HEK293 (cell line): ENCODE data around the gene CHKA.
A peak's percentile ranks its signal among the peaks of the same experiment; 100 is the strongest.

Experiments
- CTCF ChIA-PET: fragments of 350-600 bp; formaldehyde crosslinking; extraction: SDS; loops from one replicate; lab custom pipeline; 2021; ENCODE audit warnings: antibody characterized with exemption; lab: Yijun Ruan, JAX
- POLR2A ChIA-PET: fragments of 300-600 bp; formaldehyde crosslinking; extraction: SDS; loops from one replicate; lab custom pipeline; 2020; ENCODE audit warnings: antibody characterized with exemption, inconsistent platforms; lab: Yijun Ruan, JAX
- H3K27ac ChIP-seq: fragments of 200-500 bp; sonication (Bioruptor generic); 2 replicates; pipeline ENCODE4 v1.5.1; 2014; ENCODE audit warnings: low read depth, low read length, control low read depth, inconsistent platforms; ENCODE audit errors: extremely low read depth
- H3K36me3 ChIP-seq, 2 experiments: fragments of 200-500 bp in 1 of 2; sonication (Bioruptor generic) in 1 of 2; 1 replicate in 1 of 2; 2 replicates in 1 of 2; pipeline ENCODE4 v1.5.1; 2014 to 2017; ENCODE audit warnings: inconsistent platforms in 2 of 2, low read length in 2 of 2; ENCODE audit not compliant: control insufficient read depth in 2 of 2, insufficient read depth in 1 of 2
- H3K4me1 ChIP-seq: fragments of 200-500 bp; sonication (Bioruptor generic); 2 replicates; pipeline ENCODE4 v1.5.1; 2014; ENCODE audit warnings: mild to moderate bottlenecking, low read length, inconsistent platforms; ENCODE audit not compliant: control insufficient read depth, insufficient read depth
- H3K4me3 ChIP-seq: 2 replicates; pipeline ENCODE4 v1.5.1; 2011; ENCODE audit warnings: low read depth, mild to moderate bottlenecking, control low read depth, low read length, moderate library complexity
- H3K9me3 ChIP-seq: fragments of 200-500 bp; sonication (Bioruptor generic); 2 replicates; pipeline ENCODE4 v1.5.1; 2014; ENCODE audit warnings: low read depth, low read length, inconsistent platforms; ENCODE audit not compliant: control insufficient read depth, insufficient read depth
- GLIS1 ChIP-seq: fragments of 450-650 bp; formaldehyde crosslinking; IDR thresholded peaks from 2 replicates; pipeline ENCODE4 v1.5.1; 2016; ENCODE audit warnings: missing biosample characterization, missing genetic modification characterization
- SALL2 ChIP-seq: fragments of 450-650 bp; formaldehyde crosslinking; IDR thresholded peaks from 2 replicates; pipeline ENCODE4 v1.5.0; 2017; ENCODE audit warnings: missing biosample characterization, mild to moderate bottlenecking, missing genetic modification characterization, borderline replicate concordance
- WT1 ChIP-seq: fragments of 450-650 bp; formaldehyde crosslinking; IDR thresholded peaks from 2 replicates; pipeline ENCODE4 v1.5.1; 2016; ENCODE audit warnings: missing biosample characterization, missing genetic modification characterization
- ZFP3 ChIP-seq: fragments of 450-650 bp; formaldehyde crosslinking; IDR thresholded peaks from 2 replicates; pipeline ENCODE4 v1.5.1; 2016; ENCODE audit warnings: low read depth, missing biosample characterization, missing genetic modification characterization
- ZFP41 ChIP-seq: fragments of 450-650 bp; formaldehyde crosslinking; IDR thresholded peaks from 2 replicates; pipeline ENCODE4 v1.5.1; 2016; ENCODE audit warnings: missing biosample characterization, missing genetic modification characterization, borderline replicate concordance
- ZNF2 ChIP-seq: fragments of 450-650 bp; formaldehyde crosslinking; IDR thresholded peaks from 2 replicates; pipeline ENCODE4 v1.5.1; 2016; ENCODE audit warnings: missing biosample characterization, missing genetic modification characterization
- ZNF394 ChIP-seq: fragments of 450-650 bp; formaldehyde crosslinking; IDR thresholded peaks from 2 replicates; pipeline ENCODE4 v1.5.1; 2016; ENCODE audit warnings: missing biosample characterization, missing genetic modification characterization, mild to moderate bottlenecking, moderate library complexity, borderline replicate concordance
- ZNF558 ChIP-seq: fragments of 450-650 bp; formaldehyde crosslinking; IDR thresholded peaks from 2 replicates; pipeline ENCODE4 v1.5.1; 2016; ENCODE audit warnings: missing biosample characterization, missing genetic modification characterization
- ZNF626 ChIP-seq: fragments of 450-650 bp; sonication (Bioruptor Pico); formaldehyde crosslinking; IDR thresholded peaks from 2 replicates; pipeline ENCODE4 v1.5.1; 2018; ENCODE audit warnings: missing biosample characterization, missing genetic modification characterization, inconsistent platforms
- ZNF830 ChIP-seq: fragments of 450-650 bp; IDR thresholded peaks from 2 replicates; pipeline ENCODE4 v1.5.0; 2018; ENCODE audit warnings: missing biosample characterization, missing genetic modification characterization, low read depth, mild to moderate bottlenecking, moderate library complexity
- TF ChIP-seq, protein P1 (sequence below): fragments of 450-650 bp; formaldehyde crosslinking; IDR thresholded peaks from 2 replicates; pipeline ENCODE4 v1.5.1; 2016; ENCODE audit warnings: missing biosample characterization, missing genetic modification characterization

The CHKA gene

DNA sequence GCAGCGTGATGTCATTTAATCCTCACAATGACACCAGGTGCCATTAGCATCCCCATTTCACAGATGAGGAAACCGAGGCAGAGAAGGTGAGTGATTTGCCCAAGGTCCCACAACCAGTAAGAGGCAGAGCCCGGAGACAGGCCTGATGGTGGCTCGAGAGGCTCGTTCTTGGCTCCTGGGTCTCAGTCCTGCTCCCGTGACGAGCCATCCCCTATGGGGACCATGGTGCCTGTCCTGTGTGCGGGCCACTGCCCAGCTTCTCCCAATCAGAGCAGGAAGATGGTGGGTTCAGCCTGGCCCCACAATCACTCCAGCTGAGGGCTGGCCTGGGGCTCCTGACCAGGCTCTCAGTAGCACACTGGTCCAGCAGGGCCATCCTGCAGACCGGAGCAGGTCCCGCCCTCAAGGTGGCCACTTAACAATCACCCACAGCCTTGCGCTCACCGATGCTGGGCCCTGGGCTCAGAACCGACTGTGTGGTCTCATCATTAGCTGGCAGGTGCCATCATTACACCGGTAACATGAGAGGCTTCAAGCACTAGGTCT is 107.5 kb downstream of the CHKA start (continued):
- TF ChIP-seq ZNF830 (tag by site-specific recombination), result no peak

DNA sequence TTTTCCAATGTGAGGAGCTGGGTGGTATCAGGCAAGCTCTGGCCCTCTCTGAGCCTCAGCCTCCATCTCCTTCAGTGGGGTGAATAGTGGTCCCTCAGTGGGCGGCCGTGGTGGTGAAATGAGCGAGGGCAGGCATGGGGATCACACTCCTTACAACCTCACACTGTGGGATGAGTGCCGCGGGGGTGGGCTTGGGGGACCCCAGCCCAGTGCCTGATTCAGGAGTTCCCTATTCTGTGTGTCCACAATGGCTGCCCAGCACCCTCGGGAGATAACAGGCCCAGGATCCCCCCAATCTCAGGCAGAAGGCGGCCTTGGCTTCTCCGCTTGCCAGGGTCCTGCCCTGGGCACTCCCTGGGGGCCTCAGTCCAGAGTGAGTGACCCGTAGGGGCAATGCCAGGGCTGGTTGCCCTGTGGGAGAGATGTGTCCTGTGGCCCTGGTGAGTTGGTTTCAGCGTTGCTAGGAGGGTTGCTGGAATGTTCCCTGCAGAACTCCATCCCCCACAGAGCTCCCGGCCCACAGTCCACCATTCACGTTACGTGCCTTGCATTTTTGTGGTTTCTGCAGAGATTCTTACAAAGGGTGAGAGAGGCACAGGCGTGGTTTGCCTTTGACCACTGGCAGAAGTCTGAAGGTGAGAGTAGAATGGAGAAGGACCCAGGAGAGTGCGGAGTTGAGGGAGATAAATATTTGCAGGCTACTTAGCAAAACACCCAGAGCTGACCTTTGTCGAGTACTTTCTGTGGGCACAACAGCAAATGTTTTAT is 108.2 kb downstream of the CHKA start:
- Histone ChIP-seq H3K4me3 (no peak overlapping the region), H3K27ac (no peak overlapping the region), H3K36me3 (no peaks in the 10 kb centered on the region), H3K4me1 (no peaks in the 10 kb centered on the region), H3K9me3 (no peaks in the 10 kb centered on the region)
- ChIA-PET POLR2A (interaction anchor here (1.5 kb wide), 1 partner anchor 10 kb away, joined by 3 read pairs; no protein-coding TSS in a partner anchor), CTCF (interaction anchor here (0.7 kb wide), 1 partner anchor 437 kb away, joined by 4 read pairs; no protein-coding TSS in a partner anchor)
- peak; percentile 15; the same call in 1 of the 2 replicates for TF ChIP-seq GLIS1 (tag by site-specific recombination)
- no peak for TF ChIP-seq SALL2 (tag by site-specific recombination)

DNA sequence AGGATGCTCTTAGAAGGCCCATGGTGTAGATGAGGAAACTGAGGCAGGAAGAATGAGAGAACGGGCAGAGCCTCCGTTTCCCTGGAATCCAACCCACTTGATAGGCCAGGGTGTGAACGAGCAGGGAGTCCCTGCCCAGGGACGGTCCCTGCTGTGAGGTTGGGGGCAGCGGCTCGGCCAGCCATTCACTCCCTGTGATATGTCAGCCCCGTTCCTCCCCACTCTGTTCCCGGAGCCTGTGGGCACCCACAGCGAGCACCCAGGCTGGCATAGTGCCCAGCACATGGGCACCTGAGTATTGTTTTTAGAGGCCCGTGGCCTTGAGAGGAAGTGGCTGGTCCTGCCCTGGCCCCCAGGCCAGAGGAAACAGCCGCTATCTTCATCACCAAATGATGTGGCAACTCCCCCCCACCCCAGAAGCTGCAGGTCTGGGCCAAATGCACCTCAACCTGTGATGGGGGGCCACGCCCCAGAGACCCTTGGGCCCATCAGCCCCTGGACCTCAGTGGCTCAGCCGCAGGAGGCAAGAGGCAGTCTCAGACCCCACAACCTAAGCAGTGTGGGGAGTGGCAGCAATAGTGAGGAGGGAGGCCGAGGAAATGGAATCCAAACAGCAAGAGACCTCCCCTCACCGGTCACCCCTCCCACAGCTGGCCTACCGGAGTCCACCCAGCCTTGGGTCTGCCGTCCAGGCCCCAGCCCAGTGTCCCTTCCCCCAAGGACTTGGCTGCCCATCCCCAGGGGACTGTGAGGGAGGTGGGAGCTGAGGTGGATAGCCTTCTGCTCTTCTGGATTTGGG is 108.9 kb downstream of the CHKA start:
- no peaks in the 10 kb centered on the region for H3K4me1 ChIP-seq
- CTCF ChIA-PET, result no interaction called here
- H3K36me3 ChIP-seq, result no peaks in the 10 kb centered on the region
- H3K9me3 ChIP-seq, result no peaks in the 10 kb centered on the region
- POLR2A ChIA-PET, result interaction anchor here (1.5 kb wide), 1 partner anchor 9 kb away, joined by 3 read pairs; no protein-coding TSS in a partner anchor
- H3K27ac ChIP-seq, result no peak overlapping the region
- no peak for TF ChIP-seq ZNF394 (tag by site-specific recombination)
- TF ChIP-seq, protein P1, sequence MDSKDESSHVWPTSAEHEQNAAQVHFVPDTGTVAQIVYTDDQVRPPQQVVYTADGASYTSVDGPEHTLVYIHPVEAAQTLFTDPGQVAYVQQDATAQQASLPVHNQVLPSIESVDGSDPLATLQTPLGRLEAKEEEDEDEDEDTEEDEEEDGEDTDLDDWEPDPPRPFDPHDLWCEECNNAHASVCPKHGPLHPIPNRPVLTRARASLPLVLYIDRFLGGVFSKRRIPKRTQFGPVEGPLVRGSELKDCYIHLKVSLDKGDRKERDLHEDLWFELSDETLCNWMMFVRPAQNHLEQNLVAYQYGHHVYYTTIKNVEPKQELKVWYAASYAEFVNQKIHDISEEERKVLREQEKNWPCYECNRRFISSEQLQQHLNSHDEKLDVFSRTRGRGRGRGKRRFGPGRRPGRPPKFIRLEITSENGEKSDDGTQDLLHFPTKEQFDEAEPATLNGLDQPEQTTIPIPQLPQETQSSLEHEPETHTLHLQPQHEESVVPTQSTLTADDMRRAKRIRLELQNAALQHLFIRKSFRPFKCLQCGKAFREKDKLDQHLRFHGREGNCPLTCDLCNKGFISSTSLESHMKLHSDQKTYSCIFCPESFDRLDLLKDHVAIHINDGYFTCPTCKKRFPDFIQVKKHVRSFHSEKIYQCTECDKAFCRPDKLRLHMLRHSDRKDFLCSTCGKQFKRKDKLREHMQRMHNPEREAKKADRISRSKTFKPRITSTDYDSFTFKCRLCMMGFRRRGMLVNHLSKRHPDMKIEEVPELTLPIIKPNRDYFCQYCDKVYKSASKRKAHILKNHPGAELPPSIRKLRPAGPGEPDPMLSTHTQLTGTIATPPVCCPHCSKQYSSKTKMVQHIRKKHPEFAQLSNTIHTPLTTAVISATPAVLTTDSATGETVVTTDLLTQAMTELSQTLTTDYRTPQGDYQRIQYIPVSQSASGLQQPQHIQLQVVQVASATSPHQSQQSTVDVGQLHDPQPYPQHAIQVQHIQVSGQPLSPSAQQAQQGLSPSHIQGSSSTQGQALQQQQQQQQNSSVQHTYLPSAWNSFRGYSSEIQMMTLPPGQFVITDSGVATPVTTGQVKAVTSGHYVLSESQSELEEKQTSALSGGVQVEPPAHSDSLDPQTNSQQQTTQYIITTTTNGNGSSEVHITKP (tag by site-specific recombination), result no peak
- TF ChIP-seq ZNF2 (tag by site-specific recombination), result no peak
- TF ChIP-seq ZFP3 (tag by site-specific recombination), result no peak
- no peak for TF ChIP-seq ZNF626
- TF ChIP-seq ZFP41 (tag by site-specific recombination), result no peak
- no peak for TF ChIP-seq WT1 (tag by site-specific recombination)
- no peak for TF ChIP-seq ZNF558
- TF ChIP-seq, all 188 proteins: peak for 0
- H3K4me3 ChIP-seq, result no peak overlapping the region
